GM18499 (cell line): ENCODE data around the gene SEMA4D.

Experiments used
- ATAC-seq: cut with Tn5 transposase; IDR thresholded peaks from one replicate; pipeline ENCODE4 v1.9.1; 2021; ENCODE audit warnings: moderate number of reproducible peaks; ENCODE audit not compliant: insufficient read depth, unreplicated experiment

The SEMA4D gene

GRCh38 chr9:89450213-89450612 is 47.7 kb downstream of the SEMA4D start:
- no peak for ATAC-seq

GRCh38 chr9:89449261-89449671 is 48.6 kb downstream of the SEMA4D start:
- no peak for ATAC-seq

- no peak for ATAC-seq
Observed at GRCh38 chr9:89448821-89449220, 49.1 kb downstream of the SEMA4D start.

GRCh38 chr9:89448381-89448780 is 49.5 kb downstream of the SEMA4D start:
- ATAC-seq = no peak

GRCh38 chr9:89447416-89447815 is 50.5 kb downstream of the SEMA4D start:
- no peak for ATAC-seq

GRCh38 chr9:89446961-89447310 is 51.0 kb downstream of the SEMA4D start:
- ATAC-seq = no peak

GRCh38 chr9:89446261-89446960 is 51.5 kb downstream of the SEMA4D start:
- no peak for ATAC-seq

GRCh38 chr9:89445801-89446251 is 52.1 kb downstream of the SEMA4D start:
- no peak for ATAC-seq

GRCh38 chr9:89444925-89445765 is 52.8 kb downstream of the SEMA4D start:
- ATAC-seq = no peak

- ATAC-seq = no peak
Observed at GRCh38 chr9:89444274-89444673, 53.6 kb downstream of the SEMA4D start.

- ATAC-seq = no peak
Observed at GRCh38 chr9:89442981-89443814, 54.7 kb downstream of the SEMA4D start.

GRCh38 chr9:89442501-89442978 is 55.4 kb downstream of the SEMA4D start:
- no peak for ATAC-seq

- no peak for ATAC-seq
Observed at GRCh38 chr9:89441986-89442385, 55.9 kb downstream of the SEMA4D start.

GRCh38 chr9:89441655-89441970 is 56.3 kb downstream of the SEMA4D start:
- no peak for ATAC-seq

GRCh38 chr9:89440951-89441654 is 56.8 kb downstream of the SEMA4D start:
- ATAC-seq = no peak

- no peak for ATAC-seq
Observed at GRCh38 chr9:89440548-89440947, 57.4 kb downstream of the SEMA4D start.

- no peak for ATAC-seq
Observed at GRCh38 chr9:89440046-89440445, 57.9 kb downstream of the SEMA4D start.

- no peak for ATAC-seq
Observed at GRCh38 chr9:89439571-89439970, 58.3 kb downstream of the SEMA4D start.

- no peak for ATAC-seq
Observed at GRCh38 chr9:89438194-89438593, 59.7 kb downstream of the SEMA4D start.

- no peak for ATAC-seq
Observed at GRCh38 chr9:89437772-89438171, 60.1 kb downstream of the SEMA4D start.
